GM13977 (cell line): ENCODE results near the gene ZNF488.

Experiments
- DNase-seq: peaks from one replicate; pipeline ENCODE4 v3.0.0; 2012; ENCODE audit warnings: low spot score
- in situ Hi-C: fragments of 300-500 bp; cut with MboI; formaldehyde crosslinking; loops from one replicate; pipeline ENCODE4 v1.12.0; 2022; ENCODE audit warnings: low sequenced_read_pairs, low pct_unique_long_range_greater_than_20kb, mixed read lengths, inconsistent platforms; ENCODE audit not compliant: unreplicated experiment
- TF ChIP-seq, protein P1 (sequence below): IDR thresholded peaks from 2 replicates; pipeline ENCODE4 v1.5.1; 2012; ENCODE audit warnings: mild to moderate bottlenecking, control low read depth; ENCODE audit not compliant: insufficient read depth; ENCODE audit errors: extremely low read depth, missing control alignments

Gene ZNF488

DNA sequence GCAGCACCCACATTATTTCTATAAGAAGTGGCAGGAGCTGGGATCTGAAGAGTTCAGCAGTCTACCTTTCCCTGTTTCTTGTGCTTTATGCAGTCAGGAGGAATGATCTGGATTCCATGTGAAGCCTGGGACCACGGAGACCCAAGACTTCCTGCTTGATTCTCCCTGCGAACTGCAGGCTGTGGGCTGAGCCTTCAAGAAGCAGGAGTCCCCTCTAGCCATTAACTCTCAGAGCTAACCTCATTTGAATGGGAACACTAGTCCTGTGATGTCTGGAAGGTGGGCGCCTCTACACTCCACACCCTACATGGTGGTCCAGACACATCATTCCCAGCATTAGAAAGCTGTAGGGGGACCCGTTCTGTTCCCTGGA is 36.8 kb downstream of the ZNF488 start:
- no peak for DNase-seq
- TF ChIP-seq, protein P1, sequence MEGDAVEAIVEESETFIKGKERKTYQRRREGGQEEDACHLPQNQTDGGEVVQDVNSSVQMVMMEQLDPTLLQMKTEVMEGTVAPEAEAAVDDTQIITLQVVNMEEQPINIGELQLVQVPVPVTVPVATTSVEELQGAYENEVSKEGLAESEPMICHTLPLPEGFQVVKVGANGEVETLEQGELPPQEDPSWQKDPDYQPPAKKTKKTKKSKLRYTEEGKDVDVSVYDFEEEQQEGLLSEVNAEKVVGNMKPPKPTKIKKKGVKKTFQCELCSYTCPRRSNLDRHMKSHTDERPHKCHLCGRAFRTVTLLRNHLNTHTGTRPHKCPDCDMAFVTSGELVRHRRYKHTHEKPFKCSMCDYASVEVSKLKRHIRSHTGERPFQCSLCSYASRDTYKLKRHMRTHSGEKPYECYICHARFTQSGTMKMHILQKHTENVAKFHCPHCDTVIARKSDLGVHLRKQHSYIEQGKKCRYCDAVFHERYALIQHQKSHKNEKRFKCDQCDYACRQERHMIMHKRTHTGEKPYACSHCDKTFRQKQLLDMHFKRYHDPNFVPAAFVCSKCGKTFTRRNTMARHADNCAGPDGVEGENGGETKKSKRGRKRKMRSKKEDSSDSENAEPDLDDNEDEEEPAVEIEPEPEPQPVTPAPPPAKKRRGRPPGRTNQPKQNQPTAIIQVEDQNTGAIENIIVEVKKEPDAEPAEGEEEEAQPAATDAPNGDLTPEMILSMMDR = no peak
- in situ Hi-C loops = no loop called here

DNA sequence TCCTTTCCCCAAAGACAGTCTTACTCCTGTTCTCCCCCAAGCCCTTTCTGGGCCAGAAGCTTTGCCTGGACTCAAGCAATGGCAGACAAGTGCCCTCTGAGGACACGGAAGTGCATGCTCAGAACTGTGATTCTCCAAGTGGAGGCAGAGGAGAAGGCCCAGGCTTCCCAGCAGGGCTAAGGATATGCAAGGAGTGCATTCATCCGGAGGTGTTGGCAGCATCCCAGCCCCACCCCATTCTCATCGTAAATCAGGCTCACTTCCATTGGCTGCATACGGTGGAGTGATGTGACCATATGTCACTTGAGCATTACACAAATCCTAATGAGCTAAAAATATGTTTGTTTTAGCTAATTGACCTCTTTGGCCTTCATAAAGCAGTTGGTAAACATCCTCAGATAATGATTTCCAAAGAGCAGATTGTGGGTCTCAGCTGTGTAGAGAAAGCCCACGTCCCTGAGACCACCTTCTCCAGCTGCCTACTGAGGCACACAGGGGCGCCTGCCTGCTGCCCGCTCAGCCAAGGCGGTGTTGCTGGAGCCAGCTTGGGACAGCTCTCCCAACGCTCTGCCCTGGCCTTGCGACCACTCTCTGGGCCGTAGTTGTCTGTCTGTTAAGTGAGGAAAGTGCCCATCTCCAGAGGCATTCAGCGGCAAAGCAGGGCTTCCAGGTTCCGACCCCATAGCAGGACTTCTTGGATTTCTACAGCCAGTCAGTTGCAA is 37.4 kb downstream of the ZNF488 start:
- in situ Hi-C loops = no loop called here
- TF ChIP-seq, protein P1 = no peak
- DNase-seq = no peak

DNA sequence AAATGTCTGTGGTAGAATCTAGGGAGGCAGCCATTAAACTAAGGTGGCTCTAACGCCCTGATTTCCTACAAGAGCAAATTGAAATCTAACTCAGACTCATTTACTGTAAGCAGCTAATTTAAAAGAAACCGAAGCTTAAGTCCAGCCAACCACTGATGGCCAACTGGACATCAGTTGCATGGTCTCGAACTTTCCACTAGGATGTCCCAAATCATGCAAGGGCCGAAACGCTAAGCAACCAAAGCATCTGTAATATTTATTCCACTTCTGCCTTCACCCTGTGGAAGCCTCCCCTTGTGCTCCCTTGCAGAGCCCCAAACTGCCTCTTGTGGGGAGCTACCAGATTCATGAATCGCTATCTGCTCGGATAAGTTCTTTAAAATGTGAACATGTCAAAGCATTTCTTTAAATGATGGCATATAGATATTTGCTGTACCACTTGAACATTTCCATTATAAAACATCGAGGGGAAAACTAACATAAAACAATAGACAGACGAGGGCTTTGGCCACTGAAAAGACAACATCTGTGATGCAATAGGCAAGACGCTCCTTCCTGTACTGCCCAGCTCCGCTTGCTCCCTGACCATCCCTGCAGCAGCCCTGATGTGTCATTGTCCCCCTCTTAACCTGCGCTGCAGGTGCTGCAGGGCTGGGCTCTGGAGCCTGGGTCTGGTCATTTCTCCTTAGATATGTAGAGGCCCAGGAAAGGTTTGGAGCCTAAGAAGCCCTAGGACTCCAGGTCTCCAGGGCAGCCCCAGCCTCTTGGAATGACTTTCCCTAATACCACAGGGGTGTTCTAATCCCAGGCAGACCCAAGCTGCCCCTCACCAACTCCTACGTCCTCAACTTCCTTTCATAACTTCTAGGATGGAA is 38.9 kb downstream of the ZNF488 start:
- in situ Hi-C loops = no loop called here

DNA sequence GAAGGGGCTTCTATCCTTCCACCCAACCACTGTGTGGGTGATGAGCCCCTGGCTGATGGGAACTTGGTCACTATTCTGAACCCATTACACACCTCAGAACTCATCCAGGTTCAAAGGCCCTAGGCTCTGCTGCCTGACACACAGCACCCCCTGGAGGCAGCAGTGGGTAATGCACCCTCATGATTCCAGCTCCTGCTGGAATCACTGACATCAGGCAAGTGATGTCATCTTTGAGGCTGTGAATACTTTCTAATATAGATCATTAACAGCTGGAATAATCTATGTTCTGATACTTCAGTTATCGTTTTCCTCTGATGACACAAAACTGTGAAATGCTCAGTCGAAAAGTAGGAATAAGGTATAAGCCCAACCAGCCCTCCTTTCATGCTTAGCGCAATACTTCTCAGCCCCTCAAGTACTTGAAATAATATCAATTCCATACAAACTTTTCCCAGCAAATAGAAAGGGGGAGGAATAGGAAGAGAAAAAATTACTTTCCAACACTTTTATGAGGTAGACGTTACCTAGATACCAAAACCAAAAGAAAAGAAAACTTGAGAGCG is 43.4 kb downstream of the ZNF488 start:
- in situ Hi-C loops = no loop called here
- DNase-seq = peak; percentile 83
- TF ChIP-seq, protein P1 = peak; percentile 92

More for the DNA sequence above, 38.9 kb downstream of the ZNF488 start:
- TF ChIP-seq, protein P1 = no peak
- no peak for DNase-seq

DNA sequence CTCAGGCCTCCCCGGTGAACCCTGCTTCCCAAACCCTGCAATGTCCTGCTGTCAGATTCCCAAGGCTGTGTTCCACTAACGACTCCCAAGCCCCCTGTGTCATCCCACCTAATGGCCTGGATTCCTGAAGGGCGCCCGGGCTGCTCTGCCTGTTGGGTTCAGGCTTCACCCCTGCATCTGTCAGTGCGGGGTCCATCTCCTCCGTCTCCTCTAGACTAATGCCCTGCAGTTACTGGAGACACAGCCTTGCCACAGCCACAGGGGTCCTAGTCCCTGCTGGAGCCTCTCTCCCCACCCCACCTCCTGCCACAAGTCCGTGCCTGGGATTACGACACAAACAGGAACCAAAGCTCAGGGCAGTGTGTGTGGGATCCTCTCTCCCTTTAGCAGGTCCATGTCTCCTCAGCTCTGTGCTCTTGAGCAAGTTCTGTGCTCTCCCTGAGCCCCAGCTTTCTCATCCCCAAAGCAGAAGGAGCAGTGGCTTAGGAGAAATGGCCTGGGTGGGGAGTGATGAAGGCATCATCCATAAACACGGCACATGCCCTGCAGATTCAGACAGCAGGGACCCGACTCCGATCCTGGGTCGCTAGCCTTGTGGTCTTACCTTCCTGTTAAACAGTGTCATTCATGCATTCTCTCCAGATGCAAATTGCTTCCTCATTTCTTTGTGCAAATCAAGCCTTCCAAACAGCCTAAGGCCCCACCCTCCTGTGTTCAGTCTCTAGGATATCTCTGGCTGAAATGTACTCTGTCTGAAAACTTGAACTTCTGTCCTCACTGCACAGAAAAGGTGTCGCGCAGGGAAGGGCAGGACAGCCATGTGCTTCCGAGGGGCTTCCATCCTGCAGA is 44.1 kb downstream of the ZNF488 start:
- TF ChIP-seq, protein P1 = no peak
- DNase-seq = no peak
- in situ Hi-C loops = no loop called here
